CD1c-positive myeloid dendritic cell (primary cell): Measurements from ENCODE around the gene HEATR1.
"Not testable (repeated sequence)": the region's sequence is repeated elsewhere in the genome, so short reads cannot be mapped to it uniquely, and the experiment has no call there.

Source experiments
- DNase-seq: peaks from one replicate; pipeline ENCODE4 v3.0.0-alpha.2; 2016; ENCODE audit errors: extremely low spot score

The HEATR1 gene

GRCh38 chr1:236581528-236581927 lies 22.8 kb downstream of the HEATR1 start:
- no peak for DNase-seq

GRCh38 chr1:236580404-236580803 lies 23.9 kb downstream of the HEATR1 start:
- DNase-seq, result not testable (repeated sequence)

GRCh38 chr1:236578661-236579060 lies 25.7 kb downstream of the HEATR1 start:
- no peak for DNase-seq

- DNase-seq, result not testable (repeated sequence)
Observed at GRCh38 chr1:236577041-236577440, 27.3 kb downstream of the HEATR1 start.

GRCh38 chr1:236576004-236576403 lies 28.3 kb downstream of the HEATR1 start:
- no peak for DNase-seq

- no peak for DNase-seq
Observed at GRCh38 chr1:236575523-236575922, 28.8 kb downstream of the HEATR1 start.

GRCh38 chr1:236568285-236568894 lies 35.9 kb downstream of the HEATR1 start:
- DNase-seq, result no peak

GRCh38 chr1:236565530-236565929 lies 38.8 kb downstream of the HEATR1 start:
- no peak for DNase-seq

- no peak for DNase-seq
Observed at GRCh38 chr1:236561976-236562375, 42.3 kb downstream of the HEATR1 start.

GRCh38 chr1:236560213-236560771 lies 44.0 kb downstream of the HEATR1 start:
- DNase-seq, result no peak

GRCh38 chr1:236558846-236559245 lies 45.5 kb downstream of the HEATR1 start:
- DNase-seq, result no peak

GRCh38 chr1:236558081-236558480 lies 46.2 kb downstream of the HEATR1 start:
- no peak for DNase-seq

GRCh38 chr1:236556606-236557005 lies 47.7 kb downstream of the HEATR1 start:
- no peak for DNase-seq

- DNase-seq, result no peak
Observed at GRCh38 chr1:236553370-236553769, 50.9 kb downstream of the HEATR1 start.

GRCh38 chr1:236552901-236553300 lies 51.4 kb downstream of the HEATR1 start:
- no peak for DNase-seq

GRCh38 chr1:236552096-236552495 lies 52.2 kb downstream of the HEATR1 start:
- no peak for DNase-seq

- no peak for DNase-seq
Observed at GRCh38 chr1:236550961-236551851, 53.1 kb downstream of the HEATR1 start.

- no peak for DNase-seq
Observed at GRCh38 chr1:236548452-236548851, 55.9 kb downstream of the HEATR1 start.

GRCh38 chr1:236545621-236546169 lies 58.6 kb downstream of the HEATR1 start:
- DNase-seq, result no peak

- DNase-seq, result no peak
Observed at GRCh38 chr1:236543065-236543669, 61.1 kb downstream of the HEATR1 start.

GRCh38 chr1:236541710-236542109 lies 62.6 kb downstream of the HEATR1 start:
- DNase-seq, result no peak

GRCh38 chr1:236540813-236541465 lies 63.4 kb downstream of the HEATR1 start:
- no peak for DNase-seq
